ENCODE results near the gene PGAP1.

PGAP1 gene

GRCh38 chr2:196926562-196927375 lies at the start of gene PGAP1:
TSS of gene PGAP1 (minus strand) at chr2:196926707. CDS start at chr2:196926616, 91 bp downstream.
- H3K27me3 ChIP-seq (ENCODE audit: insufficient read depth, insufficient read length) = peaks cover 4% of the 10 kb centered on the region
- peak; percentile 89 for DNase-seq (ENCODE audit: low read depth, low spot score)
- TF ChIP-seq SUZ12 (IDR thresholded peaks at IDR 0.05; ENCODE audit: extremely low read depth, insufficient read depth, insufficient read length) (no peak), ZNF274 (IDR thresholded peaks at IDR 0.05; ENCODE audit: low read depth, low read length) (no peak), YY1 (IDR thresholded peaks at IDR 0.05; ENCODE audit: insufficient read depth, insufficient read length) (no peak)
- no peaks in the 10 kb centered on the region for H3K9me3 ChIP-seq (ENCODE audit: insufficient read depth, low read length)
- H3K9ac ChIP-seq (ENCODE audit: insufficient read length, low read depth) = peak within 1 kb of the TSS; percentile 93
- H3K36me3 ChIP-seq (ENCODE audit: insufficient read depth, insufficient read length, low read length) = no peaks in the 10 kb centered on the region
- H3K4me1 ChIP-seq (ENCODE audit: insufficient read depth, insufficient read length) = no peaks in the 10 kb centered on the region
- peak within 1 kb of the TSS; percentile 98 for H3K4me3 ChIP-seq (ENCODE audit: insufficient read length, low read depth)

- DNase-seq (ENCODE audit: low read depth, low spot score) = no peak
- H3K4me3 ChIP-seq (ENCODE audit: insufficient read length, low read depth) = no peak overlapping the region
- no peaks in the 10 kb centered on the region for H3K36me3 ChIP-seq (ENCODE audit: insufficient read depth, insufficient read length, low read length)
- TF ChIP-seq YY1 (IDR thresholded peaks at IDR 0.05; ENCODE audit: insufficient read depth, insufficient read length) (no peak), ZNF274 (IDR thresholded peaks at IDR 0.05; ENCODE audit: low read depth, low read length) (no peak), SUZ12 (IDR thresholded peaks at IDR 0.05; ENCODE audit: extremely low read depth, insufficient read depth, insufficient read length) (no peak)
- no peak overlapping the region for H3K9ac ChIP-seq (ENCODE audit: insufficient read length, low read depth)
- H3K4me1 ChIP-seq (ENCODE audit: insufficient read depth, insufficient read length) = no peaks in the 10 kb centered on the region
- H3K9me3 ChIP-seq (ENCODE audit: insufficient read depth, low read length) = no peaks in the 10 kb centered on the region
- no peaks in the 10 kb centered on the region for H3K27me3 ChIP-seq (ENCODE audit: insufficient read depth, insufficient read length)
Observed at GRCh38 chr2:196974970-196975369, 48.5 kb upstream of the PGAP1 start.

GRCh38 chr2:196971574-196972279 lies 45.2 kb upstream of the PGAP1 start:
- Histone ChIP-seq H3K36me3 (ENCODE audit: insufficient read depth, insufficient read length, low read length) (no peaks in the 10 kb centered on the region), H3K4me3 (ENCODE audit: insufficient read length, low read depth) (no peak overlapping the region), H3K4me1 (ENCODE audit: insufficient read depth, insufficient read length) (no peaks in the 10 kb centered on the region), H3K27me3 (ENCODE audit: insufficient read depth, insufficient read length) (no peaks in the 10 kb centered on the region), H3K9me3 (ENCODE audit: insufficient read depth, low read length) (no peaks in the 10 kb centered on the region), H3K9ac (ENCODE audit: insufficient read length, low read depth) (no peak overlapping the region)
- TF ChIP-seq YY1 (IDR thresholded peaks at IDR 0.05; ENCODE audit: insufficient read depth, insufficient read length) = no peak
- no peak for TF ChIP-seq SUZ12 (IDR thresholded peaks at IDR 0.05; ENCODE audit: extremely low read depth, insufficient read depth, insufficient read length)
- TF ChIP-seq ZNF274 (IDR thresholded peaks at IDR 0.05; ENCODE audit: low read depth, low read length) = no peak
- no peak for DNase-seq (ENCODE audit: low read depth, low spot score)

GRCh38 chr2:196970099-196970498 lies 43.6 kb upstream of the PGAP1 start:
- no peak for DNase-seq (ENCODE audit: low read depth, low spot score)
- H3K36me3 ChIP-seq (ENCODE audit: insufficient read depth, insufficient read length, low read length) = no peaks in the 10 kb centered on the region
- no peak overlapping the region for H3K4me3 ChIP-seq (ENCODE audit: insufficient read length, low read depth)
- H3K9ac ChIP-seq (ENCODE audit: insufficient read length, low read depth) = no peak overlapping the region
- no peaks in the 10 kb centered on the region for H3K27me3 ChIP-seq (ENCODE audit: insufficient read depth, insufficient read length)
- H3K9me3 ChIP-seq (ENCODE audit: insufficient read depth, low read length) = no peaks in the 10 kb centered on the region
- no peak for TF ChIP-seq SUZ12 (IDR thresholded peaks at IDR 0.05; ENCODE audit: extremely low read depth, insufficient read depth, insufficient read length)
- TF ChIP-seq YY1 (IDR thresholded peaks at IDR 0.05; ENCODE audit: insufficient read depth, insufficient read length) = no peak
- no peak for TF ChIP-seq ZNF274 (IDR thresholded peaks at IDR 0.05; ENCODE audit: low read depth, low read length)
- H3K4me1 ChIP-seq (ENCODE audit: insufficient read depth, insufficient read length) = no peaks in the 10 kb centered on the region

GRCh38 chr2:196968516-196968915 lies 42.0 kb upstream of the PGAP1 start:
- no peaks in the 10 kb centered on the region for H3K27me3 ChIP-seq (ENCODE audit: insufficient read depth, insufficient read length)
- no peaks in the 10 kb centered on the region for H3K9me3 ChIP-seq (ENCODE audit: insufficient read depth, low read length)
- DNase-seq (ENCODE audit: low read depth, low spot score) = no peak
- no peak overlapping the region for H3K4me3 ChIP-seq (ENCODE audit: insufficient read length, low read depth)
- H3K36me3 ChIP-seq (ENCODE audit: insufficient read depth, insufficient read length, low read length) = no peaks in the 10 kb centered on the region
- no peaks in the 10 kb centered on the region for H3K4me1 ChIP-seq (ENCODE audit: insufficient read depth, insufficient read length)
- H3K9ac ChIP-seq (ENCODE audit: insufficient read length, low read depth) = no peak overlapping the region
- no peak for TF ChIP-seq ZNF274 (IDR thresholded peaks at IDR 0.05; ENCODE audit: low read depth, low read length)
- TF ChIP-seq SUZ12 (IDR thresholded peaks at IDR 0.05; ENCODE audit: extremely low read depth, insufficient read depth, insufficient read length) = no peak
- TF ChIP-seq YY1 (IDR thresholded peaks at IDR 0.05; ENCODE audit: insufficient read depth, insufficient read length) = no peak

- Histone ChIP-seq H3K9ac (ENCODE audit: insufficient read length, low read depth) (no peak overlapping the region), H3K4me3 (ENCODE audit: insufficient read length, low read depth) (no peak overlapping the region), H3K36me3 (ENCODE audit: insufficient read depth, insufficient read length, low read length) (no peaks in the 10 kb centered on the region), H3K27me3 (ENCODE audit: insufficient read depth, insufficient read length) (no peaks in the 10 kb centered on the region), H3K9me3 (ENCODE audit: insufficient read depth, low read length) (no peaks in the 10 kb centered on the region), H3K4me1 (ENCODE audit: insufficient read depth, insufficient read length) (no peaks in the 10 kb centered on the region)
- no peak for DNase-seq (ENCODE audit: low read depth, low spot score)
- TF ChIP-seq YY1 (IDR thresholded peaks at IDR 0.05; ENCODE audit: insufficient read depth, insufficient read length) (no peak), ZNF274 (IDR thresholded peaks at IDR 0.05; ENCODE audit: low read depth, low read length) (no peak), SUZ12 (IDR thresholded peaks at IDR 0.05; ENCODE audit: extremely low read depth, insufficient read depth, insufficient read length) (no peak)
Observed at GRCh38 chr2:196967775-196968174, 41.3 kb upstream of the PGAP1 start.

GRCh38 chr2:196967116-196967515 lies 40.6 kb upstream of the PGAP1 start:
- no peak for DNase-seq (ENCODE audit: low read depth, low spot score)
- Histone ChIP-seq H3K27me3 (ENCODE audit: insufficient read depth, insufficient read length) (no peaks in the 10 kb centered on the region), H3K9me3 (ENCODE audit: insufficient read depth, low read length) (no peaks in the 10 kb centered on the region), H3K9ac (ENCODE audit: insufficient read length, low read depth) (no peak overlapping the region), H3K4me3 (ENCODE audit: insufficient read length, low read depth) (no peak overlapping the region), H3K36me3 (ENCODE audit: insufficient read depth, insufficient read length, low read length) (no peaks in the 10 kb centered on the region), H3K4me1 (ENCODE audit: insufficient read depth, insufficient read length) (no peaks in the 10 kb centered on the region)
- TF ChIP-seq ZNF274 (IDR thresholded peaks at IDR 0.05; ENCODE audit: low read depth, low read length) (no peak), SUZ12 (IDR thresholded peaks at IDR 0.05; ENCODE audit: extremely low read depth, insufficient read depth, insufficient read length) (no peak), YY1 (IDR thresholded peaks at IDR 0.05; ENCODE audit: insufficient read depth, insufficient read length) (no peak)
